ENCODE data around the gene SOST. TPM values are rescaled to one million over a fixed set of nuclear protein-coding genes. Genes with fewer than 3 reads are reported as not detected.

SOST gene
- total and polyA plus RNA-seq, 2 experiments from 2014 or later: not detected

GRCh38 chr17:43780135-43780534, 21.5 kb upstream of the SOST start, which contains the start of gene CFAP97D1:
CFAP97D1 (plus strand) TSS chr17:43780435; CDS start chr17:43780463, 28 bp downstream.
- Histone ChIP-seq H3K79me2 (ENCODE audit: insufficient read depth) (peaks cover 20% of the 10 kb centered on the region), H2AFZ (peak within 1 kb of the TSS; percentile 93), H4K20me1 (ENCODE audit: insufficient read depth) (no peaks in the 10 kb centered on the region), H3F3A (ENCODE audit: insufficient read depth) (peaks cover 18% of the 10 kb centered on the region), H3K27ac (0 out of 2 replicates have a peak within 1 kb of the TSS, but pooled peaks have one; percentile 92), H3K9me2 (ENCODE audit: insufficient read depth) (no peaks in the 10 kb centered on the region), H3K4me1 (ENCODE audit: insufficient read depth) (peaks cover 23% of the 10 kb centered on the region), H3K9ac (peak within 1 kb of the TSS; percentile 98), H3K4me2 (ENCODE audit: unreplicated experiment) (peak within 1 kb of the TSS; percentile 93), H3K36me3 (ENCODE audit: low read depth) (no peaks in the 10 kb centered on the region), H3K9me3 (ENCODE audit: low read depth) (no peaks in the 10 kb centered on the region), H3K4me3 (peak within 1 kb of the TSS; percentile 79), H3K27me3 (replicated peaks; ENCODE audit: insufficient read depth) (peaks cover 8% of the 10 kb centered on the region)
- in situ Hi-C loops (cut with MboI): no loop called here
- no peak for DNase-seq
- WGBS, 2 experiments (ENCODE audit: low coverage in 1 of 2, low lambda C conversion rate in 2 of 2, missing lambda C conversion rate in 2 of 2): 87 to 89% methylated on average over 7 of the region's 7 CpGs
- TF ChIP-seq EZH2phosphoT487 (IDR thresholded peaks at IDR 0.05; ENCODE audit: insufficient read depth, low read depth) (no peak), EZH2 (IDR thresholded peaks at IDR 0.05; ENCODE audit: insufficient read depth, poor library complexity, severe bottlenecking) (no peak)

DNA sequence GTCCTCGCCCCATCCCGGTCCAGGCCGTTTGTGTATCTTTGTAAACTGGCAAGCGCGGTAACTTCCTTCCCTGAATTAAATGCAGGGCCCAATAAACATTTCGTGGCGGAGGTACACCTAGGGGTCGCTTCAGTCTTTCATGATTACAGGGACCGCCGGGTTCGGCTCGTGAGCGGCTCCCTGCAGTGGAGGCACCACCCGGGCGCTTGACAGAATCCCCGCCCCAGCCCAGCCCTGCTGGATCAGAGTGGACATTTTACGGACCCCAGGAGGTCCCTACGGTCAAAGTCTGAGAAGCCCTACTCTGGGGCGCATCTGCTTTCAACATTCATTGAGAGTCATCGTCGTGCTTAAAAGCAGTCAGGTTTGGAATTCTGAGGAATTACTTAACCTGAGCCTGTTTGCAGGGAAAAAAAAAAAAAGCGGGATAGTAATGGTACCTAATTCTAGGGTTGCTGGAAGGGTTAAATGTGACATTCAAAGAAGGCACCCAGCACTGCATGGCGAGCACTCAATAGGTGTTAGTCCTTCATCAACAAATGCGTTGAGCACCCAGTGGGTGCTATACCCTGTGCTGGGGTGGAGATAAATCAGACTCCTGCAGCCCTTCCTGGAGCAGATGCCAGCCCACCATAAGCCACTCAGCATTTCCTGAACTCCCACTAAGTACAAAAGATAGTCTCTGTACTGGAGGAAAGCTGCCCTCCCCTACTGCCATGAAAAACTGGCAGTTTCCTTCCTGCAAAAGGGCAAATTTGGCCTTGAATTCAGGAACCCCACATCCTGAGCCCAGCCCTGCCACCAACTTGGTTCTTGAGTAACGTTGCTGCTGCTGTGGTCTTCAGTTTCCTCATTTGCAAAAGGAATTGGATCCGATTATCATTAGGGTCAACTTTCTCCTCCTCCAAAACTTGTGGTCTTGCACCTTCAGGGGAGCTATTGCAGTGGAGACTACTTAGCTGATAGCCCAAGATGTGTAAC, 20.8 kb upstream of the SOST start:
- TF ChIP-seq EZH2 (IDR thresholded peaks at IDR 0.05; ENCODE audit: insufficient read depth, poor library complexity, severe bottlenecking) (no peak), EZH2phosphoT487 (IDR thresholded peaks at IDR 0.05; ENCODE audit: insufficient read depth, low read depth) (no peak)
- H3K79me2 ChIP-seq (ENCODE audit: insufficient read depth): peaks cover 20% of the 10 kb centered on the region
- H3F3A ChIP-seq (ENCODE audit: insufficient read depth): peaks cover 15% of the 10 kb centered on the region
- H3K4me2 ChIP-seq (ENCODE audit: unreplicated experiment): peak overlapping the region; percentile 93
- no peaks in the 10 kb centered on the region for H3K9me2 ChIP-seq (ENCODE audit: insufficient read depth)
- in situ Hi-C loops (cut with MboI): no loop called here
- H3K4me3 ChIP-seq: peak overlapping the region; percentile 79
- no peak for DNase-seq
- peaks cover 16% of the 10 kb centered on the region for H3K4me1 ChIP-seq (ENCODE audit: insufficient read depth)
- H3K27me3 ChIP-seq (replicated peaks; ENCODE audit: insufficient read depth): peaks cover 8% of the 10 kb centered on the region
- H2AFZ ChIP-seq: peak overlapping the region; percentile 93
- peak overlapping the region; percentile 92 for H3K27ac ChIP-seq
- H3K9me3 ChIP-seq (ENCODE audit: low read depth): no peaks in the 10 kb centered on the region
- H3K36me3 ChIP-seq (ENCODE audit: low read depth): no peaks in the 10 kb centered on the region
- peak overlapping the region; percentile 98 for H3K9ac ChIP-seq
- no peaks in the 10 kb centered on the region for H4K20me1 ChIP-seq (ENCODE audit: insufficient read depth)
- 16 to 19% methylated on average over 24 to 26 of the region's 26 CpGs for WGBS, 2 experiments (ENCODE audit: low coverage in 1 of 2, low lambda C conversion rate in 2 of 2, missing lambda C conversion rate in 2 of 2)

GRCh38 chr17:43778337-43779144, 19.9 kb upstream of the SOST start, which contains the start of gene DUSP3:
DUSP3 (minus strand) TSS chr17:43778977; CDS start chr17:43778924, 53 bp downstream.
- H3K9me3 ChIP-seq (ENCODE audit: low read depth): no peaks in the 10 kb centered on the region
- H3K36me3 ChIP-seq (ENCODE audit: low read depth): no peaks in the 10 kb centered on the region; the same call in 1 of the 2 replicates
- peak within 1 kb of the TSS; percentile 98 for H3K9ac ChIP-seq
- H2AFZ ChIP-seq: peak within 1 kb of the TSS; percentile 93
- DNase-seq: peak; percentile 98
- TF ChIP-seq EZH2phosphoT487 (IDR thresholded peaks at IDR 0.05; ENCODE audit: insufficient read depth, low read depth): no peak
- TF ChIP-seq EZH2 (IDR thresholded peaks at IDR 0.05; ENCODE audit: insufficient read depth, poor library complexity, severe bottlenecking): no peak
- WGBS, 2 experiments (ENCODE audit: low coverage in 1 of 2, low lambda C conversion rate in 2 of 2, missing lambda C conversion rate in 2 of 2): 2% methylated on average over 26 to 36 of the region's 100 CpGs
- H4K20me1 ChIP-seq (ENCODE audit: insufficient read depth): no peaks in the 10 kb centered on the region
- peaks cover 7% of the 10 kb centered on the region for H3K4me1 ChIP-seq (ENCODE audit: insufficient read depth)
- no peaks in the 10 kb centered on the region for H3K9me2 ChIP-seq (ENCODE audit: insufficient read depth)
- H3F3A ChIP-seq (ENCODE audit: insufficient read depth): peaks cover 6% of the 10 kb centered on the region
- H3K4me2 ChIP-seq (ENCODE audit: unreplicated experiment): peak within 1 kb of the TSS; percentile 93
- in situ Hi-C loops (cut with MboI): no loop called here
- peak within 1 kb of the TSS; percentile 92 for H3K27ac ChIP-seq
- peak within 1 kb of the TSS; percentile 79 for H3K4me3 ChIP-seq
- H3K27me3 ChIP-seq (replicated peaks; ENCODE audit: insufficient read depth): peaks cover 8% of the 10 kb centered on the region
- H3K79me2 ChIP-seq (ENCODE audit: insufficient read depth): peaks cover 20% of the 10 kb centered on the region
